ENCODE measurements around the gene ALCAM.

- TF ChIP-seq POLR2AphosphoS5 (IDR thresholded peaks at IDR 0.05; ENCODE audit: low read depth, low read length) (no peak), POLR2A (IDR thresholded peaks at IDR 0.05; ENCODE audit: low read depth, low read length) (no peak), TAF1 (IDR thresholded peaks at IDR 0.05; ENCODE audit: borderline replicate concordance, low read depth, low read length) (no peak)
Measured at GRCh38 chr3:105594219-105594618, 227.5 kb downstream of the ALCAM start.

All from GM12892 (cell line).